Neural cell (in vitro differentiated cells): Measurements from ENCODE around the gene TRMO.
"Not testable (repeated sequence)": the region's sequence is repeated elsewhere in the genome, so short reads cannot be mapped to it uniquely, and the experiment has no call there.

Experiments used
- EP300 ChIP-seq: fragments of 450-650 bp; conservative IDR thresholded peaks from 2 replicates; pipeline ENCODE4 v1.6.1; 2014; ENCODE audit warnings: antibody characterized with exemption, mild to moderate bottlenecking, moderate library complexity; ENCODE audit not compliant: poor library complexity, severe bottlenecking
- MXI1 ChIP-seq: fragments of 450-650 bp; conservative IDR thresholded peaks from 2 replicates; pipeline ENCODE4 v1.6.1; 2014; ENCODE audit warnings: antibody characterized with exemption, mild to moderate bottlenecking; ENCODE audit not compliant: poor library complexity, severe bottlenecking
- POLR2AphosphoS5 ChIP-seq: IDR thresholded peaks from 2 replicates; pipeline ENCODE4 v1.6.1; 2012
- RAD21 ChIP-seq: fragments of 450-650 bp; conservative IDR thresholded peaks from 2 replicates; pipeline ENCODE4 v1.6.1; 2014; ENCODE audit warnings: antibody characterized with exemption, mild to moderate bottlenecking, moderate library complexity
- TAF1 ChIP-seq: IDR thresholded peaks from 2 replicates; pipeline ENCODE4 v1.6.1; 2012; ENCODE audit warnings: low read depth
- TF ChIP-seq, protein P1 (sequence below): fragments of 450-650 bp; IDR thresholded peaks from 2 replicates; pipeline ENCODE4 v1.5.1; 2014; ENCODE audit warnings: antibody characterized with exemption, mild to moderate bottlenecking, moderate library complexity; ENCODE audit not compliant: poor library complexity, severe bottlenecking
- TF ChIP-seq, protein P2 (sequence below): IDR thresholded peaks from 2 replicates; pipeline ENCODE4 v1.6.1; 2012; ENCODE audit warnings: borderline replicate concordance

DNA sequence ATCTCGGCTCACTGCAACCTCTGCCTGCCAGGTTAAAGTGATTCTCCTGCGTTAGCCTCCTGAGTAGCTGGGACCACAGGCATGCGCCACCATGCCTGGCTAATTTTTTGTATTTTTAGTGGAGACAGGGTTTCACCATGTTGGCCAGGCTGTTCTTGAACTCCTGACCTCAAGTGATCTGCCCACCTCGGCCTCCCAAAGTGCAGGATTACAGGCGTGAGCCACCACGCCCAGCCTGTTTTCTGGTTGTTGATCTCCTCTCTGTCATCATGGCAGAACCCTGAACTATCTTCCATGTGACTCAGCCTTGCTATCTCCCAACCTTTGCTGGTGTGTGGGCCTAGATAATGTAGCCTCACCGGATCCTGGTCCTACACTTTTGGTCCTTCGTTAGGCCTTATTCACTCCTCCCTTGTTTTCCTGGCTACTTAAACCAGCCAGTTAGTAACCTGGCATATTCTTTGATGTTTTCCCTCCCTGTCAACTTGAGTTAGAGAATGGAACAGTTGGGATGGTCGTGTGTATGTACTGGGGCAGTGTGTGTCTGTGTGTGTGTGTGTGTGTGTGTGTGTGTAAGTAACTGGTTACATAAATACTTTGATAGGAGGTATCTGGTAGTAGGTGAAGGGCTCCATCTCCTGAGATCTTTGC is 38.5 kb upstream of the TRMO start:
- TF ChIP-seq, protein P1, sequence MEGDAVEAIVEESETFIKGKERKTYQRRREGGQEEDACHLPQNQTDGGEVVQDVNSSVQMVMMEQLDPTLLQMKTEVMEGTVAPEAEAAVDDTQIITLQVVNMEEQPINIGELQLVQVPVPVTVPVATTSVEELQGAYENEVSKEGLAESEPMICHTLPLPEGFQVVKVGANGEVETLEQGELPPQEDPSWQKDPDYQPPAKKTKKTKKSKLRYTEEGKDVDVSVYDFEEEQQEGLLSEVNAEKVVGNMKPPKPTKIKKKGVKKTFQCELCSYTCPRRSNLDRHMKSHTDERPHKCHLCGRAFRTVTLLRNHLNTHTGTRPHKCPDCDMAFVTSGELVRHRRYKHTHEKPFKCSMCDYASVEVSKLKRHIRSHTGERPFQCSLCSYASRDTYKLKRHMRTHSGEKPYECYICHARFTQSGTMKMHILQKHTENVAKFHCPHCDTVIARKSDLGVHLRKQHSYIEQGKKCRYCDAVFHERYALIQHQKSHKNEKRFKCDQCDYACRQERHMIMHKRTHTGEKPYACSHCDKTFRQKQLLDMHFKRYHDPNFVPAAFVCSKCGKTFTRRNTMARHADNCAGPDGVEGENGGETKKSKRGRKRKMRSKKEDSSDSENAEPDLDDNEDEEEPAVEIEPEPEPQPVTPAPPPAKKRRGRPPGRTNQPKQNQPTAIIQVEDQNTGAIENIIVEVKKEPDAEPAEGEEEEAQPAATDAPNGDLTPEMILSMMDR, result not testable (repeated sequence)
- TF ChIP-seq POLR2AphosphoS5, RAD21, EP300, TAF1, MXI1: not testable (repeated sequence)
- TF ChIP-seq, protein P2, sequence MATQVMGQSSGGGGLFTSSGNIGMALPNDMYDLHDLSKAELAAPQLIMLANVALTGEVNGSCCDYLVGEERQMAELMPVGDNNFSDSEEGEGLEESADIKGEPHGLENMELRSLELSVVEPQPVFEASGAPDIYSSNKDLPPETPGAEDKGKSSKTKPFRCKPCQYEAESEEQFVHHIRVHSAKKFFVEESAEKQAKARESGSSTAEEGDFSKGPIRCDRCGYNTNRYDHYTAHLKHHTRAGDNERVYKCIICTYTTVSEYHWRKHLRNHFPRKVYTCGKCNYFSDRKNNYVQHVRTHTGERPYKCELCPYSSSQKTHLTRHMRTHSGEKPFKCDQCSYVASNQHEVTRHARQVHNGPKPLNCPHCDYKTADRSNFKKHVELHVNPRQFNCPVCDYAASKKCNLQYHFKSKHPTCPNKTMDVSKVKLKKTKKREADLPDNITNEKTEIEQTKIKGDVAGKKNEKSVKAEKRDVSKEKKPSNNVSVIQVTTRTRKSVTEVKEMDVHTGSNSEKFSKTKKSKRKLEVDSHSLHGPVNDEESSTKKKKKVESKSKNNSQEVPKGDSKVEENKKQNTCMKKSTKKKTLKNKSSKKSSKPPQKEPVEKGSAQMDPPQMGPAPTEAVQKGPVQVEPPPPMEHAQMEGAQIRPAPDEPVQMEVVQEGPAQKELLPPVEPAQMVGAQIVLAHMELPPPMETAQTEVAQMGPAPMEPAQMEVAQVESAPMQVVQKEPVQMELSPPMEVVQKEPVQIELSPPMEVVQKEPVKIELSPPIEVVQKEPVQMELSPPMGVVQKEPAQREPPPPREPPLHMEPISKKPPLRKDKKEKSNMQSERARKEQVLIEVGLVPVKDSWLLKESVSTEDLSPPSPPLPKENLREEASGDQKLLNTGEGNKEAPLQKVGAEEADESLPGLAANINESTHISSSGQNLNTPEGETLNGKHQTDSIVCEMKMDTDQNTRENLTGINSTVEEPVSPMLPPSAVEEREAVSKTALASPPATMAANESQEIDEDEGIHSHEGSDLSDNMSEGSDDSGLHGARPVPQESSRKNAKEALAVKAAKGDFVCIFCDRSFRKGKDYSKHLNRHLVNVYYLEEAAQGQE, result not testable (repeated sequence)
